Breast epithelium (tissue), 3 donors: Measurements from ENCODE around the gene DEFB129.

ENCODE experiments used
- POLR2A ChIP-seq: fragments of 450-650 bp; IDR thresholded peaks from one replicate; pipeline ENCODE4 v1.6.1; 2016; ENCODE audit warnings: antibody characterized with exemption, mild to moderate bottlenecking, moderate library complexity
- POLR2AphosphoS5 ChIP-seq, 3 donors: sonication (generic); formaldehyde crosslinking; IDR thresholded peaks; one replicate each; pipeline ENCODE4 v1.6.1; 2017; ENCODE audit warnings: antibody characterized with exemption in 3 of 3
- TF ChIP-seq, protein P1 (sequence below), 3 donors: fragments of 450-650 bp; IDR thresholded peaks; one replicate each; pipeline ENCODE4 v1.5.1; 2016 to 2017; ENCODE audit warnings: antibody characterized with exemption in 3 of 3, mild to moderate bottlenecking in 3 of 3, moderate library complexity in 3 of 3

DNA sequence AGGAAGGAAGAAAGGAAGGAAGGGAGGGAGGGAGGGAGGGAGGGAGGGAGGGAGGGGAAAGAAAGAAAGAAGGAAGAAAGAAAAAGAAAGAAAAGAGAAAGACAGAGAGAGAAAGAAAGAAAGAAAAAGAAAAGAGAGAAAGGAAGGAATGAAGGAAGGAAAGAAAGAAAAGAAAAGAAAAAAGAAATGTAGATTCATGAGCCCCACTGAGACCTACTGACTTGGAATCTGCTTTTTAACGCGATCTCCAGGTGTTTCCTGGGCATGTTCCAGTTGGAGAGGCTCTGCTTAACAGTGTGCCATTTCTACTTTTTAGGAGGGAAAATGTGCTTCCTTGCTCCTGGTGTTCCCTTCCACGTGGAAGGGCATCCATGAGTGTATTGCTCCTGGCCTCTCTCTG, 46.8 kb downstream of the DEFB129 start:
- TF ChIP-seq, protein P1, sequence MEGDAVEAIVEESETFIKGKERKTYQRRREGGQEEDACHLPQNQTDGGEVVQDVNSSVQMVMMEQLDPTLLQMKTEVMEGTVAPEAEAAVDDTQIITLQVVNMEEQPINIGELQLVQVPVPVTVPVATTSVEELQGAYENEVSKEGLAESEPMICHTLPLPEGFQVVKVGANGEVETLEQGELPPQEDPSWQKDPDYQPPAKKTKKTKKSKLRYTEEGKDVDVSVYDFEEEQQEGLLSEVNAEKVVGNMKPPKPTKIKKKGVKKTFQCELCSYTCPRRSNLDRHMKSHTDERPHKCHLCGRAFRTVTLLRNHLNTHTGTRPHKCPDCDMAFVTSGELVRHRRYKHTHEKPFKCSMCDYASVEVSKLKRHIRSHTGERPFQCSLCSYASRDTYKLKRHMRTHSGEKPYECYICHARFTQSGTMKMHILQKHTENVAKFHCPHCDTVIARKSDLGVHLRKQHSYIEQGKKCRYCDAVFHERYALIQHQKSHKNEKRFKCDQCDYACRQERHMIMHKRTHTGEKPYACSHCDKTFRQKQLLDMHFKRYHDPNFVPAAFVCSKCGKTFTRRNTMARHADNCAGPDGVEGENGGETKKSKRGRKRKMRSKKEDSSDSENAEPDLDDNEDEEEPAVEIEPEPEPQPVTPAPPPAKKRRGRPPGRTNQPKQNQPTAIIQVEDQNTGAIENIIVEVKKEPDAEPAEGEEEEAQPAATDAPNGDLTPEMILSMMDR (IDR thresholded peaks at IDR 0.05): no peak
- no peak for TF ChIP-seq POLR2A
- TF ChIP-seq POLR2AphosphoS5 (IDR thresholded peaks at IDR 0.05): no peak
